Gastrocnemius medialis (tissue), 4 donors: ENCODE measurements around the gene TMEM35A. TPM values are rescaled to one million over a fixed set of nuclear protein-coding genes. Genes with fewer than 3 reads are reported as not detected.

Source experiments
- ATAC-seq, 2 donors: fragments of 150-250 bp; one replicate each; pipeline ENCODE4 v1.9.1; 2016
- DNase-seq, 2 donors: peaks; one replicate each; pipeline ENCODE4 v3.0.0-alpha.2; 2019
- H3K27ac ChIP-seq, 4 donors: fragments of 200-600 bp; sonication (generic); 1 replicate in 1 of 4; 2 replicates in 3 of 4; pipeline ENCODE4 v1.5.1; 2016 to 2018; ENCODE audit warnings: mild to moderate bottlenecking in 2 of 4, moderate library complexity in 1 of 4
- H3K27me3 ChIP-seq, 3 donors: fragments of 200-600 bp; sonication (generic) in 2 of 3; 1 replicate in 1 of 3; 2 replicates in 2 of 3; pipeline versions ENCODE4 v1.5.1 to v1.6.0; 2016 to 2019; ENCODE audit warnings: mild to moderate bottlenecking in 1 of 3, moderate library complexity in 1 of 3
- H3K36me3 ChIP-seq, 2 donors: fragments of 200-600 bp; sonication (generic) in 1 of 2; one replicate each; pipeline ENCODE4 v1.5.1; 2017 to 2018
- H3K4me1 ChIP-seq, 2 donors: fragments of 200-600 bp; sonication (generic) in 1 of 2; one replicate each; pipeline ENCODE4 v1.5.1; 2016 to 2017; ENCODE audit warnings: mild to moderate bottlenecking in 2 of 2
- H3K4me3 ChIP-seq, 4 donors: fragments of 200-600 bp; sonication (generic) in 3 of 4; 1 replicate in 1 of 4; 2 replicates in 3 of 4; pipeline ENCODE4 v1.5.1; 2016 to 2019; ENCODE audit warnings: mild to moderate bottlenecking in 2 of 4
- H3K9me3 ChIP-seq, 3 donors: fragments of 200-600 bp; sonication (generic) in 2 of 3; 1 replicate in 1 of 3; 2 replicates in 2 of 3; pipeline ENCODE4 v1.5.1; 2016 to 2019
- CTCF ChIP-seq, 5 experiments: fragments of 450-650 bp in 3 of 5; fragments of 200-600 bp in 2 of 5; sonication (generic) in 2 of 5; IDR thresholded peaks in 4 of 5; conservative IDR thresholded peaks in 1 of 5; 1 replicate in 4 of 5; 2 replicates in 1 of 5; pipeline ENCODE4 v1.5.1; 2016 to 2019; ENCODE audit warnings: antibody characterized with exemption in 5 of 5, mild to moderate bottlenecking in 3 of 5, moderate library complexity in 3 of 5
- POLR2A ChIP-seq, 2 donors: fragments of 450-650 bp; IDR thresholded peaks; one replicate each; pipeline ENCODE4 v1.6.1; 2017; ENCODE audit warnings: antibody characterized with exemption in 2 of 2, mild to moderate bottlenecking in 2 of 2, moderate library complexity in 2 of 2
- in situ Hi-C, 4 donors: fragments of 200-750 bp; cut with MboI; loops; one replicate each; pipeline versions ENCODE4 v1.15.0 to v1.8.0; 2017; ENCODE audit warnings: low sequenced_read_pairs in 4 of 4
- intact Hi-C: fragments of 100-400 bp; cut with DNase I; formaldehyde crosslinking; loops from one replicate; pipeline ENCODE4 v1.15.1; 2023; ENCODE audit warnings: low total_unique reads
- total RNA-seq, 4 donors: library from RNA; depleted of rRNA; stranded (reverse); fragments of >200 nt; gene quantifications; one replicate each; pipeline versions ENCODE4 v1.1.0 to v1.2.3, GENCODE V29; 2016

Gene TMEM35A, protein sequence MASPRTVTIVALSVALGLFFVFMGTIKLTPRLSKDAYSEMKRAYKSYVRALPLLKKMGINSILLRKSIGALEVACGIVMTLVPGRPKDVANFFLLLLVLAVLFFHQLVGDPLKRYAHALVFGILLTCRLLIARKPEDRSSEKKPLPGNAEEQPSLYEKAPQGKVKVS
- under 1 TPM in 1 of 4 donors, not detected in 3; 0.49 TPM for total RNA-seq

DNA sequence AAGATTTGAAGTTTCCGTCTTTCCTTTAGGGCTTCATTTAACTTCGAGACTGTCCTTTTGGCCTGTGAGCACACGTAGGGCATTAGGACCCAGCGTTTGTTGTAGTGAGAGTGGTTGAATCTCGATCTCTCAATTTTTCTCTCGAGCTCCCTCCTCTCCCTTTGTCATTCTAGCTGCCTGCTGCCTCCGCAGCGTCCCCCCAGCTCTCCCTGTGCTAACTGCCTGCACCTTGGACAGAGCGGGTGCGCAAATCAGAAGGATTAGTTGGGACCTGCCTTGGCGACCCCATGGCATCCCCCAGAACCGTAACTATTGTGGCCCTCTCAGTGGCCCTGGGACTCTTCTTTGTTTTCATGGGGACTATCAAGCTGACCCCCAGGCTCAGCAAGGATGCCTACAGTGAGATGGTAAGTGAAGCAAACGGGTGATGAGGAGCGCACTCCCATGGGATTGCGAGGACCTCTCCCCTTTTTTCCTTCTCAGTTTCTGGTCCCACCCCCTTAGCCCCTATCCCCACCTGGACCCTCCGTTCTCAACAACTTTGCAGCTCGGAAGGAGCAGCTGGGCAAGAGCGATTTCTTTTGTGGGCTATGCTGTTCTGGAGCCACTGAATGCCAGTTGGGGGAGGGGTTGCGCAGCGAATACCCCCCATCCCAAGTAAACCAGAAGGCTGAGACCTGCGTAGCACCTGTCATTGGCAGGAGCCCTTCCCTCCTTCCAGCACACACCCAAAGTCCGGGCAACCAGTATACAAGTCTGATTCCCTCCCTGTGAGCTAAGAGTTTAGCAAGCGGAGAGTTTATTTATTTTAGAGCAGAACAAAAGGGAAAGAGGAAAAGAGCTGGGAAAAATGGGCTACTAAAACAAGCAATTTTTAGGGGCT, at the start of gene TMEM35A:
TMEM35A (plus strand) TSS at position 164 of the 883 bp plus-strand sequence; CDS start at position 288, 124 bp downstream.
- ATAC-seq (no peak), DNase-seq (no peak)
- in situ Hi-C loops (no loop called here), intact Hi-C loops (no loop called here)
- H3K36me3 ChIP-seq, result no peaks in the 10 kb centered on the region
- H3K27ac ChIP-seq, result no peak within 1 kb of the TSS
- H3K27me3 ChIP-seq, result peaks cover 0 to 9% (median 6%) of the 10 kb centered on the region in 3 donors
- H3K4me3 ChIP-seq, result peak within 1 kb of the TSS in 3 of 4 donors; percentile 9 to 27 (median 17)
- no peak for TF ChIP-seq POLR2A (IDR thresholded peaks at IDR 0.05)
- TF ChIP-seq CTCF (IDR thresholded peaks at IDR 0.05 in 4 of 5, conservative IDR thresholded peaks at IDR 0.05 in 1 of 5), result no peak
- H3K4me1 ChIP-seq, result no peaks in the 10 kb centered on the region
- no peaks in the 10 kb centered on the region for H3K9me3 ChIP-seq

DNA sequence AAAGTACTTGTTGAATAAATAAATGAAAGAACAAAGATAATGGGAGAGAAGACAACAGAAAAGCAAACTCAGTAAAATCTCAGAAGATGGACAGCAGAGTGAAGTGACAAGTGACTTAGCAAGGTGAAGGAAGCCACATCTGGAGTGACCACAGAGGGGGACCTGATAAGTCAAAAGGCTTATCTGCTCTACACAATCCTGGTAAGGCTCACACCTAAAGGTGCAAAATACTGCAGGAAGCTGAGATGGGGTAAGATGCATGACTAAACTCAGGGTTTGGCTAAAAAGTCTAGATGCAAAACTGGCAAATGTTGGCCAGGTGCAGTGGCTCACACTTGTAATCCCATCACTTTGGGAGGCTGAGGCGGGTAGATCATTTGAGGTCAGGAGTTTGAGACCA, 49.0 kb upstream of the TMEM35A start:
- Histone ChIP-seq H3K27ac (no peak overlapping the region), H3K4me3 (no peak overlapping the region), H3K9me3 (no peaks in the 10 kb centered on the region), H3K4me1 (no peaks in the 10 kb centered on the region), H3K27me3 (no peaks in the 10 kb centered on the region), H3K36me3 (no peaks in the 10 kb centered on the region)
- in situ Hi-C loops, result no loop called here
- TF ChIP-seq CTCF (IDR thresholded peaks at IDR 0.05 in 4 of 5, conservative IDR thresholded peaks at IDR 0.05 in 1 of 5), result no peak
- TF ChIP-seq POLR2A (IDR thresholded peaks at IDR 0.05), result no peak
- ATAC-seq (no peak), DNase-seq (no peak)
- intact Hi-C loops, result no loop called here

DNA sequence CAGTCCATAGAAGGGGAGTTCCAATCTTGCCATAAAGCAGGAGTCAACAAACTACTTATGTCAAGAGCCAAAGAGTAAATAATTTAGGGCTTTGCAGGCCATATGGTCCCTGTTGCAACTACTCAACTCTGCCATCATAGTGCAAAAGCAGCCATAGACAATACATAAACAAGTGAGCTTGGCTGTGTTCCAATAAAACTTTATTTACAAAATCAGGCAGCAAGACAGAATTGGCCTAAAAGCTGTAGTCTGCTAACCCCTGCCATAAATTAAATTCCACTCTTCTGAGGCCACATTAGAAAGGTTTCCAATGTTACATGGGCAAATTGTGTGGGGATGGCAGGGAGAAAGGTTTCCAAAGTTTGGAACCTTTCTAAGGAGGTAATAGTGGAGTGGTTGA, 41.4 kb upstream of the TMEM35A start:
- Histone ChIP-seq H3K27ac (no peak overlapping the region), H3K4me1 (no peaks in the 10 kb centered on the region), H3K9me3 (no peaks in the 10 kb centered on the region), H3K36me3 (peaks cover 0 to 9% of the 10 kb centered on the region in 2 donors), H3K27me3 (no peaks in the 10 kb centered on the region), H3K4me3 (no peak overlapping the region)
- DNase-seq, result no peak
- intact Hi-C loops, result no loop called here
- TF ChIP-seq CTCF (IDR thresholded peaks at IDR 0.05 in 4 of 5, conservative IDR thresholded peaks at IDR 0.05 in 1 of 5) (no peak), POLR2A (IDR thresholded peaks at IDR 0.05) (no peak)
- ATAC-seq, result no peak
- in situ Hi-C loops, result no loop called here

DNA sequence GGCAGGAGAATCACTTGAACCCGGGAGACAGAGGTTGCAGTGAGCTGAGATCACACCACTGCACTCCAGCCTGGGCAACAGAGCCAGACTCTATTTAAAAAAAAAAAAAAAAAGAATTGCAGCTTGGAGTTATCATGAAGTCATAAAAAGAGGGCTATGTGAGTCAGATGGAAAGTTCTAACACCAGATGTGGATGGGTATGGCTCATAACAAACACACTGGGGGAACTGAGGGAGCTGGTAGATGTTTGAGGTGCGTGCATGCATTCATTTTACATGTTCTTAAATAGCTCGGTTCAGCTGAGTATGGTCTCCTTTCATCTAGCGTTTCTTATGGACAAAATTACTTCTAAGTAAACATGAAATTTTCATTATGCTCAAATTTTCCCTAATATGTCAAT, 38.5 kb upstream of the TMEM35A start:
- TF ChIP-seq POLR2A (IDR thresholded peaks at IDR 0.05) (no peak), CTCF (IDR thresholded peaks at IDR 0.05 in 4 of 5, conservative IDR thresholded peaks at IDR 0.05 in 1 of 5) (no peak)
- DNase-seq (no peak), ATAC-seq (no peak)
- intact Hi-C loops, result no loop called here
- H3K27ac ChIP-seq, result no peak overlapping the region
- in situ Hi-C loops, result no loop called here
- H3K4me1 ChIP-seq, result no peaks in the 10 kb centered on the region
- H3K4me3 ChIP-seq, result no peak overlapping the region
- no peaks in the 10 kb centered on the region for H3K9me3 ChIP-seq
- H3K27me3 ChIP-seq, result no peaks in the 10 kb centered on the region
- peaks cover 0 to 9% of the 10 kb centered on the region in 2 donors for H3K36me3 ChIP-seq
